ENCODE data around the gene CSKMT. TPM values are rescaled to one million over a fixed set of nuclear protein-coding genes. Genes with fewer than 3 reads are reported as not detected.

Gene CSKMT
- total and polyA plus RNA-seq, 10 of the 15 experiments (the other 5 are each of a cell fraction or from before 2014, with no cell fraction given): 7.0 to 213 (median 21.6) TPM

GRCh38 chr11:62673196-62673525, 8.0 kb downstream of the CSKMT start:
- H3K36me3 ChIP-seq (ENCODE audit: control insufficient read depth in 2 of 2, insufficient read depth in 2 of 2, low read length in 1 of 2): peaks cover 0 to 10% of the 10 kb centered on the region in 2 experiments; a peak in 1 of 4 replicates
- peak overlapping the region; percentile 64 for H3K4me2 ChIP-seq (ENCODE audit: control insufficient read depth, insufficient read depth)
- no peaks in the 10 kb centered on the region for H3K9me3 ChIP-seq (replicated peaks; ENCODE audit: control insufficient read depth, insufficient read depth, low read length)
- no peaks in the 10 kb centered on the region for H3K27me3 ChIP-seq (replicated peaks in 1 of 2; ENCODE audit: control insufficient read depth in 2 of 2, insufficient read depth in 2 of 2, low read length in 1 of 2)
- H3K4me1 ChIP-seq (ENCODE audit: control insufficient read depth, insufficient read depth, low read length): peaks cover 26% of the 10 kb centered on the region
- peak overlapping the region; percentile 88; the same call in 1 of the 2 replicates for H3K4me3 ChIP-seq
- H2AFZ ChIP-seq (ENCODE audit: control insufficient read depth, low read depth, low read length): no peak overlapping the region
- H4K20me1 ChIP-seq (ENCODE audit: control insufficient read depth, insufficient read depth): no peaks in the 10 kb centered on the region; the same call in 1 of the 2 replicates
- intact Hi-C loops (cut with micrococcal nuclease; ENCODE audit: unreplicated experiment): loop anchor here (5.0 kb wide), 2 partner anchors 61 to 189 kb away; partner anchors contain the start of genes EML3 and ROM1
- in situ Hi-C loops (cut with MboI): no loop called here
- no TSS peak for BruUV-seq (replicated peaks)
- no peak overlapping the region for H3K27ac ChIP-seq (ENCODE audit: control insufficient read depth, insufficient read depth)
- FAIRE-seq: no peak
- ChIA-PET RAD21 (ENCODE audit: unreplicated experiment) (interaction anchor here (0.6 to 1.6 kb wide), 3 partner anchors 8 to 122 kb away, joined by 3 to 6 read pairs (median 3); partner anchors contain the start of genes C11orf98 and CSKMT), SMC1A (ENCODE audit: uncharacterized antibody, unreplicated experiment) (interaction anchor here (1.0 to 1.5 kb wide), 5 partner anchors 21 to 278 kb away, joined by 3 to 6 read pairs (median 4); partner anchors contain the start of gene HNRNPUL2), POLR2A (interaction anchor here (0.6 to 16.2 kb wide), 9 partner anchors 8 to 89 kb away, joined by 3 to 295 read pairs (median 9); partner anchors contain the start of genes C11orf98, CSKMT, GANAB and INTS5), CTCF (interaction anchor here (1.2 to 2.5 kb wide), 4 partner anchors 10 to 292 kb away, joined by 3 to 9 read pairs (median 4); no protein-coding TSS in a partner anchor)
- 69% methylated on average over 2 of the region's 2 CpGs for WGBS (ENCODE audit: insufficient coverage, insufficient replicate concordance, low lambda C conversion rate, missing lambda C conversion rate)
- no peak for TF ChIP-seq RELA (IDR thresholded peaks at IDR 0.05; ENCODE audit: borderline replicate concordance, partially characterized antibody)
- no peak for TF ChIP-seq MXI1 (IDR thresholded peaks at IDR 0.05; ENCODE audit: low read depth, low read length)
- TF ChIP-seq, protein P1, sequence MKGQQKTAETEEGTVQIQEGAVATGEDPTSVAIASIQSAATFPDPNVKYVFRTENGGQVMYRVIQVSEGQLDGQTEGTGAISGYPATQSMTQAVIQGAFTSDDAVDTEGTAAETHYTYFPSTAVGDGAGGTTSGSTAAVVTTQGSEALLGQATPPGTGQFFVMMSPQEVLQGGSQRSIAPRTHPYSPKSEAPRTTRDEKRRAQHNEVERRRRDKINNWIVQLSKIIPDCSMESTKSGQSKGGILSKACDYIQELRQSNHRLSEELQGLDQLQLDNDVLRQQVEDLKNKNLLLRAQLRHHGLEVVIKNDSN (IDR thresholded peaks at IDR 0.05; ENCODE audit: borderline replicate concordance, extremely low read length, insufficient read depth, low read depth, low read length): no peak
- TF ChIP-seq, protein P2, sequence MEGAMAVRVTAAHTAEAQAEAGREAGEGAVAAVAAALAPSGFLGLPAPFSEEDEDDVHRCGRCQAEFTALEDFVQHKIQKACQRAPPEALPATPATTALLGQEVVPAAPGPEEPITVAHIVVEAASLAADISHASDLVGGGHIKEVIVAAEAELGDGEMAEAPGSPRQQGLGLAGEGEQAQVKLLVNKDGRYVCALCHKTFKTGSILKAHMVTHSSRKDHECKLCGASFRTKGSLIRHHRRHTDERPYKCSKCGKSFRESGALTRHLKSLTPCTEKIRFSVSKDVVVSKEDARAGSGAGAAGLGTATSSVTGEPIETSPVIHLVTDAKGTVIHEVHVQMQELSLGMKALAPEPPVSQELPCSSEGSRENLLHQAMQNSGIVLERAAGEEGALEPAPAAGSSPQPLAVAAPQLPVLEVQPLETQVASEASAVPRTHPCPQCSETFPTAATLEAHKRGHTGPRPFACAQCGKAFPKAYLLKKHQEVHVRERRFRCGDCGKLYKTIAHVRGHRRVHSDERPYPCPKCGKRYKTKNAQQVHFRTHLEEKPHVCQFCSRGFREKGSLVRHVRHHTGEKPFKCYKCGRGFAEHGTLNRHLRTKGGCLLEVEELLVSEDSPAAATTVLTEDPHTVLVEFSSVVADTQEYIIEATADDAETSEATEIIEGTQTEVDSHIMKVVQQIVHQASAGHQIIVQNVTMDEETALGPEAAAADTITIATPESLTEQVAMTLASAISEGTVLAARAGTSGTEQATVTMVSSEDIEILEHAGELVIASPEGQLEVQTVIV (IDR thresholded peaks at IDR 0.05; ENCODE audit: borderline replicate concordance, partially characterized antibody): no peak
- no peak for TF ChIP-seq YY1 (IDR thresholded peaks at IDR 0.05; ENCODE audit: low read depth, low read length)
- TF ChIP-seq PAX5 (IDR thresholded peaks at IDR 0.05; ENCODE audit: borderline replicate concordance, low read depth, low read length): no peak
- no peak for TF ChIP-seq EZH2 (IDR thresholded peaks at IDR 0.05; ENCODE audit: borderline replicate concordance, control insufficient read depth, low read depth, low read length)
- TF ChIP-seq RAD21 (IDR thresholded peaks at IDR 0.05; ENCODE audit: insufficient read depth, low read depth, low read length): no peak
- no peak for TF ChIP-seq TCF7 (IDR thresholded peaks at IDR 0.05; ENCODE audit: borderline replicate concordance)
- TF ChIP-seq NFYA (IDR thresholded peaks at IDR 0.05; ENCODE audit: borderline replicate concordance, low read depth, low read length): no peak
- TF ChIP-seq ZZZ3 (IDR thresholded peaks at IDR 0.05; ENCODE audit: control insufficient read depth, insufficient read length, low read depth): no peak
- TF ChIP-seq POLR2A (IDR thresholded peaks at IDR 0.05; ENCODE audit: low read depth, low read length): no peak
- TF ChIP-seq SMAD1 (IDR thresholded peaks at IDR 0.05; ENCODE audit: low read depth, partially characterized antibody): no peak
- TF ChIP-seq, protein P3, sequence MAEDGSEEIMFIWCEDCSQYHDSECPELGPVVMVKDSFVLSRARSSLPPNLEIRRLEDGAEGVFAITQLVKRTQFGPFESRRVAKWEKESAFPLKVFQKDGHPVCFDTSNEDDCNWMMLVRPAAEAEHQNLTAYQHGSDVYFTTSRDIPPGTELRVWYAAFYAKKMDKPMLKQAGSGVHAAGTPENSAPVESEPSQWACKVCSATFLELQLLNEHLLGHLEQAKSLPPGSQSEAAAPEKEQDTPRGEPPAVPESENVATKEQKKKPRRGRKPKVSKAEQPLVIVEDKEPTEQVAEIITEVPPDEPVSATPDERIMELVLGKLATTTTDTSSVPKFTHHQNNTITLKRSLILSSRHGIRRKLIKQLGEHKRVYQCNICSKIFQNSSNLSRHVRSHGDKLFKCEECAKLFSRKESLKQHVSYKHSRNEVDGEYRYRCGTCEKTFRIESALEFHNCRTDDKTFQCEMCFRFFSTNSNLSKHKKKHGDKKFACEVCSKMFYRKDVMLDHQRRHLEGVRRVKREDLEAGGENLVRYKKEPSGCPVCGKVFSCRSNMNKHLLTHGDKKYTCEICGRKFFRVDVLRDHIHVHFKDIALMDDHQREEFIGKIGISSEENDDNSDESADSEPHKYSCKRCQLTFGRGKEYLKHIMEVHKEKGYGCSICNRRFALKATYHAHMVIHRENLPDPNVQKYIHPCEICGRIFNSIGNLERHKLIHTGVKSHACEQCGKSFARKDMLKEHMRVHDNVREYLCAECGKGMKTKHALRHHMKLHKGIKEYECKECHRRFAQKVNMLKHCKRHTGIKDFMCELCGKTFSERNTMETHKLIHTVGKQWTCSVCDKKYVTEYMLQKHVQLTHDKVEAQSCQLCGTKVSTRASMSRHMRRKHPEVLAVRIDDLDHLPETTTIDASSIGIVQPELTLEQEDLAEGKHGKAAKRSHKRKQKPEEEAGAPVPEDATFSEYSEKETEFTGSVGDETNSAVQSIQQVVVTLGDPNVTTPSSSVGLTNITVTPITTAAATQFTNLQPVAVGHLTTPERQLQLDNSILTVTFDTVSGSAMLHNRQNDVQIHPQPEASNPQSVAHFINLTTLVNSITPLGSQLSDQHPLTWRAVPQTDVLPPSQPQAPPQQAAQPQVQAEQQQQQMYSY (CRISPR knock-in tag; IDR thresholded peaks at IDR 0.05): no peak
- TF ChIP-seq CHD1 (IDR thresholded peaks at IDR 0.05; ENCODE audit: low read depth, low read length): no peak
- no peak overlapping the region for H3K9ac ChIP-seq (ENCODE audit: control insufficient read depth, insufficient read depth, low read length)
- ATAC-seq: no peak
- peaks cover 42% of the 10 kb centered on the region for H3K79me2 ChIP-seq (ENCODE audit: control insufficient read depth, insufficient read depth, low read length)
- no peak for DNase-seq (ENCODE audit: low read depth, low spot score)
